Fibroblast of skin of right quadriceps (primary cell): ENCODE results near the gene MAGED1.
"Not testable (repeated sequence)": the region's sequence is repeated elsewhere in the genome, so short reads cannot be mapped to it uniquely, and the experiment has no call there.

ENCODE experiments used
- DNase-seq: peaks from one replicate; pipeline ENCODE4 v3.0.0-alpha.2; 2013

Gene MAGED1

GRCh38 chrX:51899741-51900140 lies 6.3 kb downstream of the MAGED1 start:
- peak; percentile 45 for DNase-seq

GRCh38 chrX:51902510-51903050 lies 9.2 kb downstream of the MAGED1 start:
- no peak for DNase-seq

- DNase-seq: not testable (repeated sequence)
Measured at GRCh38 chrX:51905152-51905551, 11.7 kb downstream of the MAGED1 start.

GRCh38 chrX:51905711-51906110 lies 12.3 kb downstream of the MAGED1 start:
- no peak for DNase-seq

- no peak for DNase-seq
Measured at GRCh38 chrX:51917604-51918003, 24.2 kb downstream of the MAGED1 start.

- no peak for DNase-seq
Measured at GRCh38 chrX:51922561-51922960, 29.1 kb downstream of the MAGED1 start.

GRCh38 chrX:51931566-51932150 lies 38.2 kb downstream of the MAGED1 start:
- DNase-seq: no peak
